ENCODE data around the gene SMIM20. TPM values are rescaled to one million over a fixed set of nuclear protein-coding genes. Genes with fewer than 3 reads are reported as not detected.

SMIM20 gene
- total RNA-seq, 2 donors from 2014 or later = 35.9 to 40.8 TPM

- no peak for TF ChIP-seq CTCF (conservative IDR thresholded peaks at IDR 0.05)
- H3K4me1 Mint-ChIP-seq = peaks cover 3% of the 10 kb centered on the region
- DNase-seq = no peak
- no peaks in the 10 kb centered on the region for H3K9me3 ChIP-seq (ENCODE audit: control insufficient read depth, low read length)
- H3K9me3 Mint-ChIP-seq = no peaks in the 10 kb centered on the region
- no peak overlapping the region for H3K9ac ChIP-seq (ENCODE audit: extremely low read depth, low read length, poor library complexity, severe bottlenecking)
- H3K27me3 ChIP-seq (ENCODE audit: control insufficient read depth, insufficient read depth, low read length, poor library complexity, severe bottlenecking) = no peaks in the 10 kb centered on the region
- H3K27ac ChIP-seq (ENCODE audit: low read depth, low read length) = no peak overlapping the region
- H3K27ac Mint-ChIP-seq = no peak overlapping the region
- peaks cover under 1% of the 10 kb centered on the region for H3K27me3 Mint-ChIP-seq (ENCODE audit: insufficient read depth)
- WGBS, 2 experiments (ENCODE audit: insufficient coverage in 1 of 2, insufficient read length in 1 of 2) = 85 to 98% methylated on average over 2 to 7 of the region's 7 CpGs
- no peak overlapping the region for H3K4me3 Mint-ChIP-seq
- H3K4me3 ChIP-seq (ENCODE audit: low read length) = no peak overlapping the region
- H3K36me3 ChIP-seq (ENCODE audit: control insufficient read depth, insufficient read depth, low read length) = no peaks in the 10 kb centered on the region
- no peaks in the 10 kb centered on the region for H3K36me3 Mint-ChIP-seq (ENCODE audit: low read depth)
- no peaks in the 10 kb centered on the region for H3K4me1 ChIP-seq (ENCODE audit: control insufficient read depth, insufficient read depth, low read length)
Measured at GRCh38 chr4:25873632-25874129, 40.3 kb upstream of the SMIM20 start.

GRCh38 chr4:25874655-25875054, 39.4 kb upstream of the SMIM20 start:
- DNase-seq = no peak
- Histone ChIP-seq H3K4me1 (ENCODE audit: control insufficient read depth, insufficient read depth, low read length) (no peaks in the 10 kb centered on the region), H3K9ac (ENCODE audit: extremely low read depth, low read length, poor library complexity, severe bottlenecking) (no peak overlapping the region), H3K27ac (ENCODE audit: low read depth, low read length) (no peak overlapping the region), H3K4me3 (ENCODE audit: low read length) (no peak overlapping the region), H3K36me3 (ENCODE audit: control insufficient read depth, insufficient read depth, low read length) (no peaks in the 10 kb centered on the region), H3K27me3 (ENCODE audit: control insufficient read depth, insufficient read depth, low read length, poor library complexity, severe bottlenecking) (no peaks in the 10 kb centered on the region), H3K9me3 (ENCODE audit: control insufficient read depth, low read length) (no peaks in the 10 kb centered on the region)
- Mint-ChIP-seq H3K4me3 (no peak overlapping the region), H3K36me3 (ENCODE audit: low read depth) (no peaks in the 10 kb centered on the region), H3K4me1 (peaks cover 3% of the 10 kb centered on the region), H3K9me3 (no peaks in the 10 kb centered on the region), H3K27ac (no peak overlapping the region), H3K27me3 (ENCODE audit: insufficient read depth) (no peaks in the 10 kb centered on the region)
- no peak for TF ChIP-seq CTCF (conservative IDR thresholded peaks at IDR 0.05)
- 89 to 90% methylated on average over 2 to 3 of the region's 3 CpGs for WGBS, 2 experiments (ENCODE audit: insufficient coverage in 1 of 2, insufficient read length in 1 of 2)

- H3K4me1 Mint-ChIP-seq = peaks cover 3% of the 10 kb centered on the region
- Histone ChIP-seq H3K36me3 (ENCODE audit: control insufficient read depth, insufficient read depth, low read length) (no peaks in the 10 kb centered on the region), H3K4me1 (ENCODE audit: control insufficient read depth, insufficient read depth, low read length) (no peaks in the 10 kb centered on the region), H3K9ac (ENCODE audit: extremely low read depth, low read length, poor library complexity, severe bottlenecking) (no peak overlapping the region), H3K27me3 (ENCODE audit: control insufficient read depth, insufficient read depth, low read length, poor library complexity, severe bottlenecking) (no peaks in the 10 kb centered on the region), H3K4me3 (ENCODE audit: low read length) (no peak overlapping the region), H3K27ac (ENCODE audit: low read depth, low read length) (no peak overlapping the region), H3K9me3 (ENCODE audit: control insufficient read depth, low read length) (no peaks in the 10 kb centered on the region)
- no peak for DNase-seq
- H3K27ac Mint-ChIP-seq = no peak overlapping the region
- H3K4me3 Mint-ChIP-seq = no peak overlapping the region
- no peak for TF ChIP-seq CTCF (conservative IDR thresholded peaks at IDR 0.05)
- H3K27me3 Mint-ChIP-seq (ENCODE audit: insufficient read depth) = no peaks in the 10 kb centered on the region
- 87 to 94% methylated on average over 7 of the region's 7 CpGs for WGBS, 2 experiments (ENCODE audit: insufficient coverage in 1 of 2, insufficient read length in 1 of 2)
- H3K36me3 Mint-ChIP-seq (ENCODE audit: low read depth) = no peaks in the 10 kb centered on the region
- no peaks in the 10 kb centered on the region for H3K9me3 Mint-ChIP-seq
Measured at GRCh38 chr4:25875281-25875745, 38.7 kb upstream of the SMIM20 start.
